Activated CD4-positive, alpha-beta T cell treated with anti-CD3 and anti-CD28 coated beads for 1 hour (primary cell): Measurements from ENCODE around the gene TSPAN9.

ENCODE experiments used
- DNase-seq: peaks from one replicate; pipeline ENCODE4 v3.0.0-alpha.2; 2020

Gene TSPAN9, protein sequence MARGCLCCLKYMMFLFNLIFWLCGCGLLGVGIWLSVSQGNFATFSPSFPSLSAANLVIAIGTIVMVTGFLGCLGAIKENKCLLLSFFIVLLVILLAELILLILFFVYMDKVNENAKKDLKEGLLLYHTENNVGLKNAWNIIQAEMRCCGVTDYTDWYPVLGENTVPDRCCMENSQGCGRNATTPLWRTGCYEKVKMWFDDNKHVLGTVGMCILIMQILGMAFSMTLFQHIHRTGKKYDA

DNA sequence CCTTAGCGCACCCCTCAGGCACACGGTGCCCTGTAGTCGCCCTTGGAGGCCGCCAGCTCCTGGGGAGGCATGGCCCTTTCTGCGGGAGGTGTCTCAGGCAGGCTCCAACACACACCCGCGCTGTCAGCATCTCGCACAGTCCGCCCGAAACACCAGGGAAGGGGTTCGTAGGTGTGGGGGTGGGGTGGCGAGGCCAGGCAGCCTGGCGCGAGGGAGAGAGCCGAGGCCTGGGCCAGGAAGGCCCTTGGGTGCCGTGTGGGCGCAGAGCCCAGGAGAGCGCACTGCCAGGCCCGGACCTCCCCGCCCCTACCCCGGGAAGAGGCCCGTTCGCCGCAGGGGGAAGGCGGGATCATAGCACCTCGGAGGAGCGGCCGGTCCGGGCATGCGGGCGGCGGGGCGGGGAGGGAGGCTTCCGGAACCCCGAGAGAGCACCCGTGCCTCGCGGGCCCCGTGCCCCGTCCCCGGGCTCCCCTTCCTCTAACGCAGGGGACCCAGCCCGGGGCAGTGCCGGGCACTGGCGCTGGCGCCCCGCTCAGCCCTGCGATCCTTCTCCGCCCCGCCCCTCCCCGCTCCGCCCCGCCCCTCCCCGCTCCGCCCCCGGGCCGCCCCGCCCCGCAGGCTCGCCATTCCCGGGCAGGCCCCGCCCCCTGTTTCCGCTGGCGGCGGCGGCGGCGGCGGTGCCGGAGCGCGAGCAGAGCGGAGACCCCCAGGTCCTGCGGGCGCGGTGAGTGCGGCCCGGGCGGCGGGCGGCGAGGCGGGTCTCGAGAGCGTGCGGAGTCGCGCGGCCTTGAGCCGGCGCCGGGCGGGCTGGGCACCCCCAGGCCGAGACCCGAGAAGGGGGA, at the start of gene TSPAN9:
Gene TSPAN9 (plus strand): TSS at position 650 of the 842 bp plus-strand sequence. CDS start 123,815 bp downstream, outside the sequence.
- peak; percentile 42 for DNase-seq

DNA sequence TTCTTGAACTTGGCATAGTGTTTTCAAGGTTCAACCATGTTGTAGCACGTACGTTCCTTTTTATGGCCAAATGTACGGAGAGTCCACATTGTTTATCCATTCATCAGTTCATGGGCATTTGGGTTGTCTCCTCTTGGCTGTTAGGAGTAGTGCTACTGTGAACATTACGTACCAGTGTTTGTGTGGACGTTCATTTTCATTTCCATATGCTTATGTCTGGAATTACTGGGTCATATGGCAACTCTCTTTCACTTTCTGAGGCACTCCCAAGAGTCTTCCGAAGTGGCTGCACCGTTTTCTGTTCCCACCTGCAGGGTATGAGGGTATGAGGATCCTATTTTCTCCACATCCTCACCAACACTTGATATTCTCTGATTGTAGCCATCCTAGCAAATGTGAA, 49.1 kb upstream of the TSPAN9 start:
- DNase-seq: no peak

DNA sequence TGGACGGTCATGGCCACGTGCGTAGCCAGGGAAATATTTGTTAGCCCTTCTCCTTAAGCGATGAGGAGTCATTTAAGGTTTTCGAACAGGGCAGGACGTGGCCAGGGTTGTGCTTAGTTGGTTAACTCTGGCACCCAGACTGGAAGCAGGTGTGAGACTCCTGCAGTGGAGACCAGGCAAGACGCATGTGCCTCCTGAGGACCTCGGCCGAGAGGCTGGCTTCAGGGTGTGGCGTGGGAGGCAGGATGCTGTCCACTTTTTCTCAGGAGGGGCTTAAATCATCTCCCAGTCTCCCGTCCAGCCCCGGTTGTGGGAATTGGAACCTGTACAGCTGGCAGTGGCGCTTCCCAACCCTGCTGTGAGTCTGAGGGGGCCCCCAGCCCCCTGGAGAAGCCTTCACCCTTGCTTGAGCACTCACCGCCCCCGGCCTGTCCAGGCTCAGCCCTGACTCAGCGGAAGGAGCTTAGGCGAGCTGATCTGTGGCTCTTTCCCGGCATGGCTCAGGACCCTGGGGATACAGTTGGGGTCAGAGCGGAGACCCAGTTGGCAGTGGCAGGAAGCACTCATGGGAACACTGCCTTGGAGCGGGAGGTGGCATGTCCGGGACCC, 46.3 kb upstream of the TSPAN9 start:
- no peak for DNase-seq

DNA sequence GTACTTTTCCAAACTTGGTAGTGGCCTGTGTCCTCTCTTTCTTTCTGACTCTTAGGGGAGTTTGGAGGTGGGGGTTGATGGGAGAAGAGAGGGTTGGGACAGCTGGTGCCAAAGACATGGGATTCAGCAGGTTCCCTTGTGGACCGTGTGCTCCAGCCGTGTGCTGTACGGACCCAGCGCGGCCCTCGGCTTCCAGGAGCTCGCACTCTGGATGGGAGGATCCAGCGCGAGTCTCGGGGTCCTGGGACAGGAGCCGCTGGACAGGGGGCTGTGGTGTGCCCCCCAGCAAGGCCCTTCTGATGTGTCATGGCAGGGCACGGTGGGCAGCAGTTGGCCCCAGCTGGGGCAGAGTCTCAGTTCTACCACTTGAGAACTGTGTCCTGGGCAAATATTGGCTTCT, 45.0 kb upstream of the TSPAN9 start:
- no peak for DNase-seq

DNA sequence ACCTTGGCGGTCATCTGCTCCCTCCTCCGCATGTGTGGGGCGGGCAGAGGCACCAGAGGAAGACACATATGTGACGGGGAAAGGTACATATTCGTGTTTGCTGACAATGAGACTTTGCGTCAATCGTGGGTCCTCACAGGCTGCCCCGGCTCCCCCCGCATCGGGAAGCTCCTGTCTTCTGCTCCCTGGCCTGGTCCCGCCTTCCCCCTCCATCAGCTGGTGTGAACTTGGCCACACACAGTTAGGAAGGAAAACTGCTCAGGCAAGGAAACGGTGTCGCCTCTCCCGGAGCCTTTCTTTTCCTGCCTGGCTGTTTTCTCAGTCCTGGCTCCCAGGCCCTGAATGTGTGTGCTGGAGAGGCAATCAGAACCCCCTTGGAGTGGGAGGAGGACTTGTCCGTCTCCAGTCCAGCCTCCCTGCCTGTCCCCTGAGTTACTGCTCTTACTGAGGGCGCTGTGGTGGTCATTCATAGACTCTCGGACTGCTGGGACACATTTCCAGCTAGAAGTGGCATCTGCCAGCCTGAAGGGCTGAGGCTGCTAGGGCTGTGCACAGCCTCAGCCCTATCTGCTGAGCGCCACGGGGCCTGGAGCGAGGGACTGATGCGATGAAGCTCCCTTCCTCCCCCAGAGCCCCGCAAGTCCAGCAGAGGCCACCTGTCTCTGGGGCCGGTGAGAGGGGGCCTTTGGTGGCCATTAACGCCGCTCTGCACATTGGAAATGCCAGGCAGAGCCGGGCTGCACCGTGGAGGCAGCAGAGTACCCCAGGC, 44.2 kb upstream of the TSPAN9 start:
- no peak for DNase-seq

DNA sequence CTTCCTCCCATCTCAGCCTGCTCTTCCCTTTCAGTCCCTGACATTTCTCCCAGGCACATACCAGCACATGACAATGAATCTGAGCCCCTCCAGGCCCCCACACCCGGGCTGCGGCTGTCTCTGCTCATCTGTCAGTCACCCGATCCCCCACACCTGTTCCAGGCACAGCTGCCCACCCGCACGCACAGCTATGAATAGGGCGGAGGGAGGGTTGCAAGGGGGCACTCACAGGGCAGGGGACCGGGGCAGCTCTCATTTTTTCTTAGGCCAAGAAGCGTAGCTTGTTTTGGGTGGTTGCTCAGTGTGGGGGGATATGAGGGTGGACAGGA, 43.7 kb upstream of the TSPAN9 start:
- DNase-seq: no peak

DNA sequence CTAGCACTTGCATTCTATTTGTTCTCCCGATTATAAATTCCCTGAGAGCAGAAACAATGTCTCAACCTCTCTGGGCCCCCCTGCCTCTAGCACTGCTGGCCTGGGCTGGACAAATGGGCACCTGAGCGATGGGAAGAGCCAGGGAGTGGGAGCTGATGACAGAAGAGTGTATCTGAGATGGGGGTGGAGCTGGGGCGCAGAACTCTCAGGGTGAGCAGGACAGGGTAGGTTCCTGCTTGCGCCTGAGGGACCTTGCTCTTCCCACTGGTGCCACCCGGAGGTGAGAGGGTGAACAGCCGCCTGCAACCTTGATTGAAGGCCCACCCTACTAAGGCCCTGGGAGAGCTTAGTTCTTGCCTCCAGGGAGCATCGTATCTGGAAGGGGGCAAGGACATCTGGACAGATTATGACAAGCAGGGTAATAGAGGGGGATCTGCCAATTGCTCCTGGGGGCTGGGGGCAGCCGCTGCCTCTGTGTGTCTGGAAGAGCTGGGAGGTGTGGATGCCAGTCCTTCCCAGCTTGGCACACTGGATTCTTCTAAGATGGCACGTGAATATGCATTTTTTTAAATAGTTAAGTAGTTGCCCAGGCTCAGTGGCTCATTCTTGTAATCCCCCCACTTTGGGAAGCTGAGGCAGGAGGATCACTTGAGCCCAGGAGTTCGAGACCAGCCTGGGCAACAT, 43.0 kb upstream of the TSPAN9 start:
- no peak for DNase-seq

DNA sequence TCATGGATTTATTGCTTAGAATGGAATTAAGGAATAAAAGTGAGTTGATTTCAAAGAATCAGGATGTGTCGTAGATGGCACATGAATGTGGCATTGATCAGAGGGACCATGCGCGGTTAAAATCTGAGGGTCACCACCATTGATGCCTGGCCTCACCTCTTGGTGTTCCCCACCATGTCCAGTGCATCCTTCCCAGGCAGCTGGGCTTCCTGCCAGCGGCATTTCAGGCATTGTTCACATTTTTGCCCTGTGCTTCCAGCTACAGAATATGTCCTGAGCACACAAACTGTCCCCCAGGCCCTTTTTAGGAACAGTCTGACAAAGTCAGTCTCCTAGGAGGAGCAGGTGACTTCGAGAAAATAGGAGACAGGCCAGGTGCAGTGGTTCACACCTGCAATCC, 42.0 kb upstream of the TSPAN9 start:
- DNase-seq: no peak

DNA sequence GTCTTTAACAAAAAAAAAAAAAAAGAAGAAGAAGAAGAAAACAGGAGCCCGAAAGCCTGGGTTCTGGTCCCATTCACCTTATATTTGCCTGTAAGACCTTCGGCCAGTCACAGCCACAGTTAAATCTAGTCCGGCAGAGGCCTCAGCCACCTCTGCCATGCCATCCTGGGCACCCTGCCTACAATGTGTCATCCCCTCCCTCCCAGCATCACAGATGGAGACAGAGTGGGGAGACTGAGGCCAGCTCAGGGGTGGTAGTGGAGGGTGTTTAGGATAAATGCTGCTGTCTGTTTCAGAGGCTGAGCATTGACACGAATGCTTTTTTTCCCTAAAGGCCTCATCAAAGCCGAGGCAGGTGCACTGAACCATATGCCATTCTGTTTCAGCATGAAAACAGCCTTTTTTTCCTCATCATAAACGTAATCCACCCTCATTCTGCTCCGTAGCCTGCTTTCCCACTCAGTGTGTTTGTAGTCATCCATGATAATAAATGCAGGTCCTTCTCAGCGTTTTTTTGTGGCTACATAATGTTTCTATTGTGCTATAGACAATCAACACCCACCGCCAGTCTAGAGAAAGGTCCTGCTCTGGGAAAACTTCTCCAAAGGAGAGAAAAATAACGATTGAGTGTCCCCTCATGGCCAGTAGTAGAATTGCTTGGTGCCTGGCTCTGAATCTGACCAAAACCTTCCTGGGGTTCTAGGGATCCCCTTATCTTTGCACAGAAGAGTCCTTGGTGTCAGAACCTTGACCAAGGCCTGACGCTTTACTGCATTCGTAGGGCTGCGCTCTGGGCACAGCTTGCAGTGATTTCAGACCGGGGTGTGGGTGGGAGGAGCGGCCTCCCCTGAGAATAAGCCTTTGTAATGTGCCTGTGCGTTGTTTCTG, 41.1 kb upstream of the TSPAN9 start:
- DNase-seq: no peak

DNA sequence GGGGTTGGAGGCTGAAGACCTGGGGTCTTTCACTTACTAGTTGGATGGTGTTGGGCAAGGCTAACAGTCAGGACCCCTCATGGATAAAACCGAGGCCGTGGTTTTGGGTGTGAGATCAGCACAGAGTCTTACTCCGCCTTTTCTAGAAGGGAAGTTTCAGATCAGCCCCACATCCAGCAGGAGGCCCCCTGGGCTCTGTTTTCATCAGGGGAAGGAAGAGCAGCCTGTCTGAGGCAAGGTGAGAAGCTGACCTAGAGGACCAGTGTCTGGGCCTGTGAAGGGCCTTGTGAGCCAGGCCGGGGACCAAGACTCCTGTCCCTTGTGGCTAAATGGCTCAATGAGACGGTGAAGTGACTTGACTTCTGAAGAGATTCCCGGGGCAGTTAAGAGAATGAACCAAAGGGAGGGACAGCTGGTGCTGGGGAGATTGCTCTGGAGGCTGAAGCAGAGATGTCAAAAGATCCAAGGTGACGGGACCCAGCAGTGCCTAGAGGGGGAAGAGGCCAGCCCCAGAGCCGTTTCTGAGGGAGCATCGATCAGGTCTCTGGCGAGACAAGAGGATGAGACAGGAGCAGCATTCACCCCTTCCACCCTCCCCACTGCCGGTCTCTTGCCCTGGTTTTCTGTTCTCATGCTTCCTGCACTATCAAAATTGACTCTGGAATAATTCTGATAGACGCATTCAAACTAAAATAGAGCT, 40.1 kb upstream of the TSPAN9 start:
- no peak for DNase-seq

DNA sequence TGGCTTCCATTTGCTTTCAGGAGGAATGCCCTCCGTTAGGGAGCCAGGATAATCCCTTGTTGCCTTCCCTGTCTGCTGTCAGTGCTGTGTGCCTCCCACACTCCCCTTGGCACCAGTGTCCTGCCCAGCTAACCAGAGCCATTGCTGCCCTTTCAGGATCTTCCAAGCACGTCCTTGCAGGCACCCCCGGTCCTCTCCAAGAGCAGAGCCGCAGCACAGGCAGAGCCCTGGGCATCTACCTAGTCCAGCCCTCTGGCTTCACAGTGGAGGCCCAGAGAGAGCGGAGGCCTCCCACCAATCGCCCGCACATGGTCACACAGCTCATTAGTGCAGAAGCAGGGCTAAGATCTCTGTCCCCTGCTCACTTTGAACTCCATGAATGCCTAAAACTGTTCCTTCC, 39.0 kb upstream of the TSPAN9 start:
- DNase-seq: no peak

DNA sequence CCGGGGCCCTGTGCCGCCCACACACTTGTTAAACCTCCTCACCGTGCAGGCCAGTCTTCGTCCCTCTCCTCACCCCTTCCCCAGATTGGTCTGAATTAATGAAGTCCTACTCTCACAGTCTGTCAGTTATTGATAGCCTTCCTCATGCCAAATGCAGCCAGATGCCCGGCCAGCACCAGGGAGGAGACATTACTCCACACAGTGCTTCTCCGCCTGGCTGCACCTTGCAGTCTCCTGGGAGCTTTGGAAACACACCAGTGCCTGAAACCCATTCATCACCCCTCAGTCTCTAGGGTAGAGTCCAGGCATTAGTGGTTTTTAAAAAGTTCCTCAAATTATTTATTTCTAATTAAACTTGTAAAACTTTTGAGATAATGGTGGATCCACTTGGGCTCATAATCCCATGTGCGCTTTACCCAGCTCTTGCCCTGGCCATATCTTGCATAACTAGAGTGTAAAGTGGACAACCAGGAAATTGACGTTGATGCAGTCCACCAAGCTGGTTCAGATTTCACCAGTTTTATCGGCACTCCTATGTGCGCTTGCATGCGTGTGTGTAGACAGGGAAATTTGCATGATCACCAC, 38.2 kb upstream of the TSPAN9 start:
- DNase-seq: no peak

DNA sequence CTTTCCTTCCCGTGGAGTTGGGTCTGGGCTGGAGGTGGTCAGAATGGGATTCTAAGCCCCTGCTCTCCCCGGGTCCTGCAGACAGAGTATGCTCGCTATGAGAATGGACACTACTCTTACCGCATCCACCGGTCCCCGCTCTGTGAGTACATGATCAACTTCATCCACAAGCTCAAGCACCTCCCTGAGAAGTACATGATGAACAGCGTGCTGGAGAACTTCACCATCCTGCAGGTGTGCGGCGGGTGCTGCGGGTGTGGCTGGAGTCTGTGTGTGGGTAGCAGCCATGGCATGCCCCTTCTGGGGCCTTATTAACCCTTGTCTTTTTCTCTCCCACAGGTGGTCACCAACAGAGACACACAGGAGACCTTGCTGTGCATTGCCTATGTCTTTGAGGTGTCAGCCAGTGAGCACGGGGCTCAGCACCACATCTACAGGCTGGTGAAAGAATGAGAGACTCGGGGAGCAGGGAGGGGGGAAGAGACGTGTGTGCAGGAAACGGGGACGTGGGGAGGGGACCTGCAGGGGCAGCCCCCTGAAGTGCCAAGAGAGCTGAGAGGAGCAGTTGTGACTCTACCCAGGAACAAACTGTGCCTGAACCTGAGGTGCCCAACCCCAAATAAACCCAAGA, 37.0 kb upstream of the TSPAN9 start:
- no peak for DNase-seq

DNA sequence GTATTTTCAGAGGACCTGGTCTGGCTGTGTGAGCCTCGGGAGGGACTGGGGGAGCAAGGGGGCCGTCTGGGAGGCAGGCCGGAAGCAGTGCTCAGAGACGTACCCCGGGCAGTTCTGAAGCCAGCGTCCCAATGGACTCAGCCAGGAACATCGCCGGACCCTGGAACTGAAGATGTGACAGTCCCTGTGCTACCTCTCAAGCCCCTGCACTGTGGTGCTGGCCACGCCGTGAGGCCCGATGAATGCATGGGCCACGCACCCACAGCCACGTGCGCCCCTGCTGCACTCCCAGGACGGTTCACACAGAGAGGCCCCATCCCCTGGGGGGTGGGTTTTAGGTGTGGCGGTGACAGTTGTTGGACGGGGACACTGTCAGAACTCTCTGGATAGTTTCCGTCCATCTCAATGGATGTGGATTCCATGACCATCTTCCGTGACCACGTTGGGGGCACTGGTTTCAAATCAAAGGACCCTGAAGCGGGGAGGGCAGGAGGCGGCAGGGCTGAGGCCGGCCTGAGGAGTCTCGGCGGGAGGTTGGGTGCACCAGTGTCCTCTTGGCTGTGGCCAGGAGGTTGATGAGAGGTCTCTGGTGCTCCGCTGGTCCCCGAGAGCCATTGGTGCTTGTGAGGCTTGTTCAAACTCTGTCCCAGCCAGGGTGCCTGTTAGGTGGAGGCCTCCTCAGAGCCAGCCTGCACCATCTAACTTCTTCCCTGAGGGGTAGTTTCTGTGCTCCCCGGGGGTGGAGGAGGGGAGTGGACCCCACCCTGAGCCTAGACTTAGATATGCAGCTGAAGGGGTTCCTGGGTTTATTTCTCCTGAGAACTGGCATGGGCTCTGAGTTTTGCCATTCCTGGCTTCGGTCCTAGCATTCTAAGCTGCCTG, 36.3 kb upstream of the TSPAN9 start:
- DNase-seq: no peak

DNA sequence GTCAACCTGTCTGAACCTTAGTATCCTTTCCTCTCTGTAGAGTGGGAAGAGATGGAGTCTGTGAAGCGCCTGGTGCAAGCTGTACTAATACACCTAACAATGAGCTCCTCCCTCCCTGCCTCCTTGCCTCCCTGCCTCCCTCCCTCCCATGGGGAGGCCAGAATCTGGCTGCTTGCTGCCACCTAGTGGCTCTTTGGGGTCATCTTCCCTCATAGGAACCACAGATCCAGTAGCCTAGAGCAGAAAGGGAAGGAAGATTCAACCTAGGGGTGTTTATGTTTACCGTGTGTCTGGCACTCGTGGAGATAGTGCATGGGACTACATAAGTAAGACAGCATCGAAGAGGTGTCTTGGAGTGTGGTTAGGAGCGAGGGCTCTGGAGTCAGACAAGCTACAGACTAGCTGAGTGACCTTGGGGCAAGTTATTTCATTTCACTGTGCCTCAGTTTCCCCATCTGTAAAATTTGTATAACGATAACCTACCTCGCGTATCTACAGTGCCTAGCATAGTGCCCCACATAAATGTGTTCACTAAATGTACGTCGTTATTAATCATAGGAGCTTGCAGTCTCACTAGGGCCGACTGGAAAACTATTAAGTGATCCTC, 35.5 kb upstream of the TSPAN9 start:
- DNase-seq: no peak

DNA sequence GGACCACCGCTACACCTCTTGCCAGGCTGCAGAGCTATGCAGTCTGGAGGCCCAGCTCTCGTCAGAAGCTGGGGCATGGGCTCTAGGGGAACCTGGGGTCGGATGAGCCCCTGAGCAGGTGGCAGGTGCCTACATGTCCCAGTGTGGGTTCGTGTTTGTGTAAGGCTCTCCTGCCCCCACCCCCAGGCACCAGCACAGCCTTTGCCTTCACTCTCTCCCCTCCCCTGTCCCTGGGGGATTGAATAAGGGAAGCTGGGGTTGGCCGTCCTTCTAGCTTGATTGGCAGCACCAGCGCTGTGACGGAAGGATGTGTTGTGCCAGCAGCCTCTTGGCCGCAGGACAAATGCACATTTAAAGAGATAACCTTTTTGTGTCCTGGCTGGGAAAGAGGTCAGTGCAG, 34.8 kb upstream of the TSPAN9 start:
- no peak for DNase-seq

DNA sequence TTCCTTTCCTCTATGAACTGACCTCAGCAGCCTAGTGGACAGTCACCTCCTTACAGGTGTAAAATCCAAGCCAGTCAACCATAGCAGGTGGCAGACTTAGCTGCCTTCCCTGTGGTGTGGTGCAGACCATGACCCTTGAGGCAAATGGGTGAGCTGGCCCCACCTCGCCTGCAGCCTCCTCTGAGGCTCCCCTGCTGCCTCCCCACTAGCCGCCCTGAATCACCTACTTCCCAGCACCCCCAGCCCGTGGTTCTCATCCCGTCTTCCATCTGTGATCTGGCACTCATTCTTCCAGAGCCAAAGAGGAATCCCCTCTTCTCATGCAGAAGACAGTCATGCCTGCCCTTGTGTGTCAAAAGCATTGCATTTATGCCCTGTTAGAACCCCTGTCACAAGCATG, 34.4 kb upstream of the TSPAN9 start:
- DNase-seq: no peak

DNA sequence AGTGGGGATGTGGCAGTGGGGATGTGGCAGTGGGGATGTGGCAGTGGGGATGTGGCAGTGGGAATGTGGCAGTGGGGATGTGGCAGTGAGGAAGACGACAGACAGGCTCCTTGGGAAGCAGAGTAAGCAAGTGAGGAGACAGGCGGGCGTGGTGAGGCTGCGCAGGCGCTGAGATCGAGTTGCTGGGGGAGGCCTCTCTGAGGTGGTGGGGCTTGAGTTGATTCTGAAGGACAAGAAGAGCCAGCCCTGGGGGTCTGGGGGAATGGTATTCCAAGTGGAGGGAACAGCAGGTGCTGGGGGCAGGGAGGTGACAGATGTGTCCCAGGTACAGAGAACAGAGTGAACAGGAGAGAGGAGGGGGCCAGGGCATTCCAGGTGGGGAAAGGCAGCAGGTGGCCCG, 33.8 kb upstream of the TSPAN9 start:
- DNase-seq: no peak

DNA sequence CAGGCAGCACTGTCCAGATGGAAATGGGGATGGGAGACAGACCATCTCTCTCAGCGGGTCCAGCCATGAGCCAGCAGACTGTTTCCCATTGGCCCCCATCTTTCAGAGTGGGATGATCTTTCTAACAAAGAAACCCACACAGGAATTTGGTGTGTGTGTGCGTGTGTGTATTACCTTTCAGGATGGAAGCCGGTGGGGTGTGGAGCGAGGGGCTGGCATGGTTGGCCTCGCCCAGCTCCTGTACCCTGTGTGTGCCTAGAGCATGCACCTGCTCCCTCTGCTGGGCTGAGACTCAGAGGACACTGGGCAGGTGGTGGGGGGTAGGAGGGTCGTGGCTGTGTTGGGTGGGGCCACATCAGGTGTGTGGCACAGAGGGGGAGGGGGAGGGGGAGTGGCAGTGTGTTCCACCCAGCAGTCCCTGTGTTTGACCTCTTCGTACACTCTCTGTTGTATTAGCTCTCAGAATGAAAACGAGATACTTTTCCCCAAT, 33.0 kb upstream of the TSPAN9 start:
- no peak for DNase-seq
